GM23248 (cell line): ENCODE measurements around the gene CRYBG2.

ENCODE experiments used
- EZH2 ChIP-seq: fragments of 200-600 bp; sonication (generic); IDR thresholded peaks from 2 replicates; pipeline ENCODE4 v1.6.1; 2018; ENCODE audit warnings: antibody characterized with exemption, mild to moderate bottlenecking; ENCODE audit not compliant: insufficient read depth, poor library complexity, severe bottlenecking
- EZH2phosphoT487 ChIP-seq: fragments of 200-600 bp; sonication (generic); IDR thresholded peaks from 2 replicates; pipeline ENCODE4 v1.6.1; 2018; ENCODE audit warnings: antibody characterized with exemption, moderate library complexity, mild to moderate bottlenecking, low read depth; ENCODE audit not compliant: insufficient read depth

DNA sequence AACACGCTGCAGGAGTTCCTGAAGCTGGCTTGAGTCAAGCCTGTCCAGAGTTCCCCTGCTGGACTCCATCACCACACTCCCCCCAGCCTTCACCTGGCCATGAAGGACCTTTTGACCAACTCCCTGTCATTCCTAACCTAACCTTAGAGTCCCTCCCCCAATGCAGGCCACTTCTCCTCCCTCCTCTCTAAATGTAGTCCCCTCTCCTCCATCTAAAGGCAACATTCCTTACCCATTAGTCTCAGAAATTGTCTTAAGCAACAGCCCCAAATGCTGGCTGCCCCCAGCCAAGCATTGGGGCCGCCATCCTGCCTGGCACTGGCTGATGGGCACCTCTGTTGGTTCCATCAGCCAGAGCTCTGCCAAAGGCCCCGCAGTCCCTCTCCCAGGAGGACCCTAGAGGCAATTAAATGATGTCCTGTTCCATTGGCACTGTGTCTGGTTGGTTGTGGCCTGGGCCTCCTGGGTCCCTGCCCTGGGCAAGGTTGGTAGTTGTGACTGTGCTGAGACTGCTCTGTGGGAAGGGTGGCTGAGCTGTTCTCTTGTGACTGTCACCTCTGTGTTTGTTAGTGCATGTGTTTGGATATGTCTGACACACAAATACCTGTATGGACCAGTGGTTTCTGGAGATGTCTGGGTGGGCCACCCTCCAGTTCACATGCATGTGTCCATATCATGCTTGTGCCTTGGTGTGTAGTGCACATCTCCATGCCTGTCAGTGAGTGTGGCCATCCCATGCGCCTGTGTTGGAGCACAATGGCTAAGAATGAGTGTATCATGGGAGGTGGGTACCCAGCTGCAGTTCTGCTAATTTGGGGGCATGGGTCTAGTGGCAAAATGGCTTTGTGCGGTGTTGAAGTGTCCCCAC, 72.6 kb downstream of the CRYBG2 start:
- TF ChIP-seq EZH2 (no peak), EZH2phosphoT487 (no peak)
